Skeletal muscle tissue (tissue), 4 donors: ENCODE results near the gene TAF9B. TPM values are rescaled to one million over a fixed set of nuclear protein-coding genes. Genes with fewer than 3 reads are reported as not detected.
"Not testable (repeated sequence)": the region's sequence is repeated elsewhere in the genome, so short reads cannot be mapped to it uniquely, and the experiment has no call there.

Experiments used
- H3K27ac ChIP-seq: one replicate; pipeline ENCODE4 v1.7.0; 2013; ENCODE audit warnings: mild to moderate bottlenecking, low read depth, low read length, inconsistent platforms
- H3K27me3 ChIP-seq, 3 donors: one replicate each; pipeline ENCODE4 v1.7.0; 2013; ENCODE audit warnings: low read length in 3 of 3; ENCODE audit not compliant: control insufficient read depth in 3 of 3, insufficient read depth in 3 of 3
- H3K36me3 ChIP-seq, 3 donors: one replicate each; pipeline ENCODE4 v1.7.0; 2013; ENCODE audit warnings: low read length in 3 of 3; ENCODE audit not compliant: control insufficient read depth in 3 of 3, insufficient read depth in 3 of 3
- H3K4me1 ChIP-seq, 3 donors: one replicate each; pipeline ENCODE4 v1.7.0; 2013; ENCODE audit warnings: low read length in 3 of 3, mild to moderate bottlenecking in 3 of 3; ENCODE audit not compliant: control insufficient read depth in 3 of 3, insufficient read depth in 3 of 3
- H3K4me3 ChIP-seq, 3 donors: one replicate each; pipeline ENCODE4 v1.7.0; 2013; ENCODE audit warnings: low read length in 3 of 3
- H3K9ac ChIP-seq, 3 donors: one replicate each; pipeline ENCODE4 v1.7.0; 2013; ENCODE audit warnings: low read length in 3 of 3, mild to moderate bottlenecking in 3 of 3, moderate library complexity in 2 of 3, low read depth in 1 of 3
- H3K9me3 ChIP-seq, 3 donors: one replicate each; pipeline ENCODE4 v1.7.0; 2013; ENCODE audit warnings: low read length in 3 of 3; ENCODE audit not compliant: control insufficient read depth in 3 of 3
- total RNA-seq: library from RNA; depleted of rRNA; stranded (reverse); fragments of >200 nt; gene quantifications from one replicate; pipeline ENCODE4 v1.2.3, GENCODE V29; 2014
- donor health status: Osteomylitis.

TAF9B gene
- total RNA-seq, 1 donor from 2014 or later, result 16.7 TPM

DNA sequence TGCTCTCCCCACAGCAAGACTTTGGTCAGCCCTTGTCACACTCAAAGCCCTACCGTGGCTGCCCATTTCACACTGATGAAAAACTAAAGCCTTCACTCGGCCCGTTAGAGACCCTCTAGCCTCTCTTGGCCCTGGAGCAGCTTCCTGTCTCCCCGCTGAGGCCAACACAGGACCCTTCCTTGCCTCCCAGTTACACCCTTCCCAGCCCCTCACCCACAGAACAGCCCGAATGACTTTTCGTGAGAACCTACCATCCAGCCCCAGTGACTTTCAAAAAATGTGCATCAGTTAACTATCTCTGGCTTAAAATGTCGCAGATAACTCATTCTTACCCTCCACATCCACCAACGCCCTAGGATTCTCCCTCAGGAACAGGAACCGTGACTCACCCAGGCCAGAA, 756 bp upstream of the TAF9B start:
- peak overlapping the region in 1 of 3 donors; percentile 76 for H3K9ac ChIP-seq

DNA sequence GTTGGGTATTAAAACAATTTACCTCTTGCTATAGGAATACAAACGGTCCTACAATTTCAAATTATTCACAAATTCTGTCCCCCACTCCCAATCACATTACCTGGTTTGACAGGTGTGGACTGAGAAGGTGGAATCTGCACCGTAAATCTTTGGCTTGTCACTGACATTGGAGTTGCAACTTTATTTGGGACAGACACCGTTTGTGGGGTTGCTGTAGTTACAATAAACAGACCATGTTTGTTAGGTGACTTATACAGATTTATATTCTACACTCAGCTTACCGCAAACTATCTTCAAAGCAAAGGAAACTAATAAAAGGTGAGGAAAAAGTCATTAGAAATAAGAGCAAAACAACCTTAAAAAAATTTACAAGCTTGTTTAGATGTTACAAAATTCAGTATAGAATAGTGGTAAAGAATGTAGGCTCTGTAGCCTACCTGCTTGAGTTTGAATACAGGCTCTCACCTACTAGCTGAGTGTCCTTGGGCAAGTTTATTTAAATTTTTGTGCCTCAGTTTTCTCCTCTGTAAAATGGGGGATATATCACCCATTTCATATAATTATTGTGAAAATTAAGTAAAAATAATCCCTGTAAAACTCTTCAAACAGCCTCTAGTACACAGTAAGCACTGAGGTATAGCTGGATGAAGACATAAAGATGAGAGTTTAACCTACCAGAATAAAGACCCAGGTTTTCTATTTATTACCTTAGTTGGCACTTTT, 6.1 kb downstream of the TAF9B start:
- Histone ChIP-seq H3K4me3 (no peak overlapping the region), H3K9ac (no peak overlapping the region), H3K27ac (no peak overlapping the region), H3K4me1 (no peaks in the 10 kb centered on the region), H3K9me3 (no peaks in the 10 kb centered on the region), H3K36me3 (peaks cover 0 to 1% (median 0%) of the 10 kb centered on the region in 3 donors), H3K27me3 (no peaks in the 10 kb centered on the region)

More for the DNA sequence above, 756 bp upstream of the TAF9B start:
- no peaks in the 10 kb centered on the region for H3K9me3 ChIP-seq
- H3K27ac ChIP-seq, result no peak overlapping the region
- H3K36me3 ChIP-seq, result no peaks in the 10 kb centered on the region
- peak overlapping the region in 2 of 3 donors; percentile 79 to 89 for H3K4me3 ChIP-seq
- no peaks in the 10 kb centered on the region for H3K27me3 ChIP-seq
- H3K4me1 ChIP-seq, result no peaks in the 10 kb centered on the region

DNA sequence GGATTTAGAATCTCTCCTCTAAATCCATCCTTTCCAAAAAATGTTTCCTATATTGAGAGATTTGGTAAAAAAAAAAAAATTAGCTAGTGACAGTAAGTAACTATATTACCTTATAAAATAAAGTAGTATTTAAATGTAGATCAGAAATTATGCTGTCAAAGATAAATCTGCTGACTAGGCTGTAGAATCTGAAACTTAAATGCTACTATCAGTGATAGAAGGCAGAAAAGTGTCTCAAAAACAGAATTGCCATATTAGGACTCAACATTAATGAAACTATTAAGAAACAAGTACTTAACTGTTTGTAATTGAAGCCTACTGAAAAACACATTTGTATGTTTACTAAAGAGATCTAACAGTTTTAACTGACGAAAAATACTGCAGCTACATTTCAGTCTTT, 8.3 kb downstream of the TAF9B start:
- H3K9me3 ChIP-seq, result no peaks in the 10 kb centered on the region
- H3K4me1 ChIP-seq, result no peaks in the 10 kb centered on the region
- H3K27ac ChIP-seq, result no peak overlapping the region
- H3K36me3 ChIP-seq, result peaks cover 0 to 17% (median 2%) of the 10 kb centered on the region in 3 donors
- no peaks in the 10 kb centered on the region for H3K27me3 ChIP-seq
- no peak overlapping the region for H3K9ac ChIP-seq
- H3K4me3 ChIP-seq, result no peak overlapping the region

DNA sequence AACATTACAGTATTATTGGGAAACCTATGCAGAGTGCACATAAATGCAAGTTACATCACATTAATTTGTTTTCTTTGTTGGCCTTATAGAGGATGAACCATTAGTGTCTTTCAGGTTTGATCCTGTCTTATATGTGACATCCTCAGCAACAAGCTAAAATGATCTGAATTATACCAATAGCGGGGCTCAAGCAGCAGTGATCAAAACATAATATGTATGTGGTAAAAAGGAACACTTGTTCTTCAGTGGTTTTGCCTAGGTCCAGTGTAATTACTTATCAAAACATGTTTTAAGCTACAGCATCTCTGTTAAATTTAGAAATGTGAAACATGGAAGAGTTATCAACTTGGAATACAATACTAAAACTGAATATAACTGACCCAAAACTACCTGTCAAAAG, 9.1 kb downstream of the TAF9B start:
- Histone ChIP-seq H3K4me1 (no peaks in the 10 kb centered on the region), H3K27me3 (no peaks in the 10 kb centered on the region), H3K27ac (no peak overlapping the region), H3K4me3 (no peak overlapping the region), H3K36me3 (peaks cover 2 to 21% (median 4%) of the 10 kb centered on the region in 3 donors), H3K9me3 (no peaks in the 10 kb centered on the region), H3K9ac (no peak overlapping the region)

DNA sequence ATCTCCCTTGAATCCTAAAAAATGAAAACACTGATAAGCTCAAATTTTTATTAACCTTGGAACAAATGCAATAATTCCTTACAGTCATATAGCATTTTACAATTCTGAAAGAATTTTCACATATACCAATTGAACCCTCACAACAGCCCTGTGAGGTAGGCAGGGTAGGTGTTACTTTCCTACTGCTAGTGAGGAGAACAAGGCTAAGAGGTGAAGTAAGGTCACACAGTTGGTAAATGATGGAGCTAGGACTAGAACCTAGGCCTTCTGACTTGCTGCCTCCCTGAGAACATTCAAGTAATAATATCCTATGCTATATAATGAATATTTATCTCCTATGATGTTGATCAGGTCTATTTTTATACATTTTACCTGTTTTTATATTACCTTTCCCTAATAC, 9.7 kb downstream of the TAF9B start:
- Histone ChIP-seq H3K4me1 (no peaks in the 10 kb centered on the region), H3K27ac (no peak overlapping the region), H3K4me3 (no peak overlapping the region), H3K36me3 (peaks cover 9 to 28% (median 9%) of the 10 kb centered on the region in 3 donors), H3K27me3 (no peaks in the 10 kb centered on the region), H3K9me3 (no peaks in the 10 kb centered on the region), H3K9ac (no peak overlapping the region)

DNA sequence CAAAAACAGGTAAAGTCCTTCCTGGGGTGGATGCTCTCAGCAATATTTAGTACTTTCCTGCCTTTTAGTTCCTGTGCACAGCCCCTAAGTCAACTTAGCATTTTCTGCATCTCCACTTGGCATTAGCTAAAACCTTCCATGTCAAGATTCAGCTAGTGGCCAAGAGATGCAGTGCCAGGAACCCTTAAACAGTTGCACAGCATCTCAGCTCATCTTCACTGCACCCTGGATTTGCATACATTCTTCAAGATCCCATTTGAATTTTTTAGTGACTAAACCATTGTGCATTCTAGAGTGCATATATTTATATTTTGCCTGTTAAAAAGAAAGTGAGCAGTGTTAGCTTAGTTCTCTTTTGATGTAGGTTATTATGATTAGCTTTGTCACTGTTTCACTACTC, 13.7 kb downstream of the TAF9B start:
- not testable (repeated sequence) for H3K9me3 ChIP-seq, H3K4me3 ChIP-seq, H3K4me1 ChIP-seq, H3K27ac ChIP-seq, H3K27me3 ChIP-seq, H3K9ac ChIP-seq
- H3K36me3 ChIP-seq, result peaks cover 20 to 50% (median 22%) of the 10 kb centered on the region in 3 donors

DNA sequence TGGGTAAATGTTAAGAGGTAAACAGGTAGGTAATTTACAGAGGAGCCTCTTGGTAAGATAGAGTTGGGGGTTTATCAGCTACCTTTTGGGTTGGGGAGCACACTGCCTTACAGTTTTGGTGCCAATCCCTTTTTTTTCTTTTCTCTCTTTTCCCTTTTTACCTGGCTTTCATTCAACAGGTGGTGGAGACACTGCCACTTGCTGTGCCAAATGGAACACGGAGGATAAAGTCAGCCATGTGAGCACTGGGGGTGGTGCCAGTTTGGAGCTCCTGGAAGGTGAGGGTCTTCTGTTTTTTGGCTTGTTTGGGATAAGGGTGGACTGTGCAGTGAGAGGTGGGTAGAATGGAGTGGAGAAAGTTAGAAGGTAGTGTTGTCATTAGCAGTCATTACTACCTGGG, 14.3 kb downstream of the TAF9B start:
- H3K36me3 ChIP-seq, result peaks cover 20 to 50% (median 22%) of the 10 kb centered on the region in 3 donors

DNA sequence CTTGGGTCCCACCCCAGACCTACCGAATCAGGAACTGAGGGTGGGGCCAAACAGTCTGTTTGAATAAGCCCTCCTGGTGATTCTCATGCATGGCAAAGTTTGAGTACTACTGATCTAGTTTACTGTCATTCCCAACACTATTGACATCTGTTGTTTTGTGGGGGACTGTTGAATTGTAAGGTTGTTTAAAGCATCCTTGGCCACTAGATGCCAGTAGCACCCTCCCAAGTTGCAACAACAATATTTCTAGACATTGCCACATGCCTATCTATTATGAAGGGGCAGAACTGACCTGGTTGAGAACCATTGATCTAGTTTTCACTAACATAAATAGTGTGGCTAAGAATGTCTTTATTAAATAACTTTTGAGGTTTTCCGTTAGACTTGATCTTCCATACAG, 15.1 kb downstream of the TAF9B start:
- H3K9ac ChIP-seq, result no peak overlapping the region
- H3K27ac ChIP-seq, result no peak overlapping the region
- no peaks in the 10 kb centered on the region for H3K4me1 ChIP-seq
- H3K4me3 ChIP-seq, result no peak overlapping the region
- no peaks in the 10 kb centered on the region for H3K9me3 ChIP-seq
- peaks cover 20 to 52% (median 22%) of the 10 kb centered on the region in 3 donors for H3K36me3 ChIP-seq
- H3K27me3 ChIP-seq, result no peaks in the 10 kb centered on the region

More for the DNA sequence above, 14.3 kb downstream of the TAF9B start:
- Histone ChIP-seq H3K9me3 (no peaks in the 10 kb centered on the region), H3K27me3 (no peaks in the 10 kb centered on the region), H3K4me1 (no peaks in the 10 kb centered on the region), H3K27ac (no peak overlapping the region), H3K9ac (no peak overlapping the region), H3K4me3 (no peak overlapping the region)

DNA sequence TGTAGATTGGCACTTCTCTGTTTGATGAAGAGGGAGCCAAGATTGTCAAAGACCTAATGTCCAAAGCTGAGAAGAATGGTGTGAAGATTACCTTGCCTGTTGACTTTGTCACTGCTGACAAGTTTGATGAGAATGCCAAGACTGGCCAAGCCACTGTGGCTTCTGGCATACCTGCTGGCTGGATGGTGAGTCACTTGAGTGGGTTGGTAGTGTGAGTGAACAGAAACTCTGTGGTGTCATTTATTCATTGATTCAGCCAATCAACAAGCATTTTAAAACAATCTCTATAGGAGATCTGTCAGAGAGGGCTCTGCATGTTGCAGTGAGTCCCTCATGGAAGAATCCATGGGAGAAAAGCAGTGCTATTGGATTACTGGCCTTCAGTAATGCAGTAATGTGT, 16.3 kb downstream of the TAF9B start:
- Histone ChIP-seq H3K4me1 (no peaks in the 10 kb centered on the region), H3K36me3 (peaks cover 25 to 59% (median 28%) of the 10 kb centered on the region in 3 donors), H3K27me3 (no peaks in the 10 kb centered on the region), H3K9ac (no peak overlapping the region), H3K27ac (no peak overlapping the region), H3K9me3 (no peaks in the 10 kb centered on the region), H3K4me3 (no peak overlapping the region)

DNA sequence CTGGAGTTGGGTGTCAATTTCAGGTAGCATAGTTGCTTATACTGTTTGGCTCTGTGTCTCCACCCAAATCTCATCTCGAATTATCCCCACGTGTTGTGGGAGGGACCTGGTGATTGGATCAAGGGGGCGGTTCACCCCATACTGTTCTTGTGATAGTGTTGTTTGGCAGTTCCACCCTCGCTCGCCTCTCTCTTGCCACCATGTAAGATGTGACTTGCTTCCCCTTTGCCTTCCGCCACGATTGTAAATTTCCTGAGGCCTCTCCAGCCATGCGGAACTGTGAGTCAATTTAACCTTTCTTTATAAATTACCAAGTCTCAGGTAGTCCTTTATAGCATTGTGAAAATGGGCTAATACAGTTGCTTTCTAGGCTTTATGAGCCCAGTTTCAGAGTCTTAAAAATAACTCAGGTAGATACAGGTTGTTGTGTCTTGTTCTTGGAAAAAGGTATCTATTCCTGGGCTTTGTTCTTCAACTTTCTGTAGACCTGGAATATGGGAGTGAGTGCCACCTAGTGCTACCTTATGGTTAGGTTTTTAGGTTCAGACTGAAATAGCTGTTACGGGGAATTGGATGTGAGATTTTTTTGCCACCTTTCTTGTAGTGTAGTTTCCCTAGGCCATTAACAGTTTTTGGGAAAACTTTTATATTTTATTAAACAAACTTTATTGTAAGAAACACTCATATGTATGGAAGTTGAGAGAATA, 19.8 kb downstream of the TAF9B start:
- no peaks in the 10 kb centered on the region for H3K9me3 ChIP-seq
- H3K4me1 ChIP-seq, result peaks cover 0 to 7% (median 5%) of the 10 kb centered on the region in 3 donors
- no peak overlapping the region for H3K27ac ChIP-seq
- no peak overlapping the region for H3K9ac ChIP-seq
- H3K27me3 ChIP-seq, result no peaks in the 10 kb centered on the region
- H3K4me3 ChIP-seq, result no peak overlapping the region
- H3K36me3 ChIP-seq, result peaks cover 35 to 58% (median 44%) of the 10 kb centered on the region in 3 donors
